Caco-2 (cell line): ENCODE data around the gene ZFAND5. TPM values are rescaled to one million over a fixed set of nuclear protein-coding genes. Genes with fewer than 3 reads are reported as not detected.

Experiments used
- BruUV-seq: library from RNA; stranded (reverse); fragments of 400-500 nt; replicated peaks from 2 replicates; lab custom pipeline; 2021; lab: Mats Ljungman, UMichigan
- CTCF ChIA-PET: fragments of 300-600 bp; sonication (Branson Sonifier 250); formaldehyde crosslinking; loops from one replicate; lab custom pipeline; 2022; ENCODE audit warnings: antibody characterized with exemption; lab: Charles Lee
- POLR2A ChIA-PET: fragments of 300-600 bp; sonication (Branson Sonifier 250); formaldehyde crosslinking; loops from one replicate; lab custom pipeline; 2022; ENCODE audit warnings: antibody characterized with exemption; lab: Charles Lee
- DNase-seq, 2 experiments: peaks; one replicate each; pipeline versions ENCODE4 v3.0.0 to v3.0.0-alpha.2; 2020 to 2022
- H3K27me3 ChIP-seq: replicated peaks from 2 replicates; pipeline ENCODE4 v1.6.0; 2011; ENCODE audit warnings: low read length; ENCODE audit not compliant: control insufficient read depth, insufficient read depth
- H3K36me3 ChIP-seq: 2 replicates; pipeline ENCODE4 v1.5.1; 2011; ENCODE audit warnings: low read length; ENCODE audit not compliant: control insufficient read depth, insufficient read depth
- H3K4me1 ChIP-seq: fragments of 250-450 bp; sonication (Bioruptor Pico); 2 replicates; pipeline ENCODE4 v1.5.1; 2020; ENCODE audit warnings: mild to moderate bottlenecking
- H3K4me3 ChIP-seq: 2 replicates; pipeline ENCODE4 v1.5.1; 2011; ENCODE audit warnings: low read depth, mild to moderate bottlenecking, control low read depth, low read length
- H3K9me3 ChIP-seq: fragments of 250-450 bp; sonication (Bioruptor Pico); 2 replicates; pipeline ENCODE4 v1.5.1; 2020; ENCODE audit warnings: mild to moderate bottlenecking, moderate library complexity
- H3K27ac Mint-ChIP-seq: one replicate; pipeline ENCODE4 v1.8.0; 2022; ENCODE audit warnings: mixed read lengths; ENCODE audit not compliant: unreplicated experiment
- H3K27me3 Mint-ChIP-seq: one replicate; pipeline ENCODE4 v1.8.0; 2022; ENCODE audit warnings: mixed read lengths; ENCODE audit not compliant: insufficient read depth, unreplicated experiment
- H3K36me3 Mint-ChIP-seq: one replicate; pipeline ENCODE4 v1.8.0; 2022; ENCODE audit warnings: mild to moderate bottlenecking, mixed read lengths; ENCODE audit not compliant: insufficient read depth, unreplicated experiment
- H3K4me1 Mint-ChIP-seq: one replicate; pipeline ENCODE4 v1.8.0; 2022; ENCODE audit warnings: low read depth, mixed read lengths; ENCODE audit not compliant: unreplicated experiment
- H3K4me3 Mint-ChIP-seq: one replicate; pipeline ENCODE4 v1.8.0; 2022; ENCODE audit warnings: mild to moderate bottlenecking, moderate library complexity, mixed read lengths; ENCODE audit not compliant: unreplicated experiment
- H3K9me3 Mint-ChIP-seq: one replicate; pipeline ENCODE4 v1.8.0; 2022; ENCODE audit warnings: mixed read lengths; ENCODE audit not compliant: unreplicated experiment
- CTCF ChIP-seq, 2 experiments: fragments of 200-600 bp in 1 of 2; IDR thresholded peaks; 1 replicate in 1 of 2; 2 replicates in 1 of 2; pipeline versions ENCODE4 v1.5.1 to v1.8.0; 2011 to 2022; ENCODE audit warnings: antibody characterized with exemption in 1 of 2, control low read depth in 1 of 2, inconsistent platforms in 1 of 2, low read depth in 1 of 2, low read length in 1 of 2, mild to moderate bottlenecking in 1 of 2, moderate library complexity in 1 of 2; ENCODE audit not compliant: insufficient read depth in 1 of 2, severe bottlenecking in 1 of 2, unreplicated experiment in 1 of 2
- intact Hi-C: fragments of 100-400 bp; cut with micrococcal nuclease; formaldehyde crosslinking; loops from one replicate; pipeline ENCODE4 v1.10.0; 2022; ENCODE audit not compliant: unreplicated experiment
- total RNA-seq: library from RNA; stranded (reverse); gene quantifications from 2 replicates; pipeline ENCODE4 v1.2.3, GENCODE V29; 2022

The ZFAND5 gene
- total RNA-seq, 1 experiment from 2014 or later: 34.4 TPM

GRCh38 chr9:72305707-72306106 lies 59.3 kb downstream of the ZFAND5 start:
- Histone ChIP-seq H3K9me3 (no peaks in the 10 kb centered on the region), H3K4me3 (peak overlapping the region; percentile 30), H3K4me1 (no peaks in the 10 kb centered on the region), H3K36me3 (no peaks in the 10 kb centered on the region), H3K27me3 (no peaks in the 10 kb centered on the region)
- TF ChIP-seq CTCF (IDR thresholded peaks at IDR 0.05; ENCODE audit: insufficient read depth in 1 of 2, low read depth in 1 of 2, low read length in 1 of 2, severe bottlenecking in 1 of 2, unreplicated experiment in 1 of 2): no peak
- Mint-ChIP-seq H3K4me3 (peak overlapping the region; percentile 76), H3K27me3 (no peaks in the 10 kb centered on the region), H3K27ac (peak overlapping the region; percentile 91), H3K9me3 (no peaks in the 10 kb centered on the region), H3K36me3 (no peaks in the 10 kb centered on the region), H3K4me1 (peaks cover 6% of the 10 kb centered on the region)
- BruUV-seq: TSS peak; percentile 96
- CTCF ChIA-PET: no interaction called here
- DNase-seq: no peak
- intact Hi-C loops: loop anchor here (5.0 kb wide), 1 partner anchor 172 kb away; no protein-coding TSS in a partner anchor
- POLR2A ChIA-PET: interaction anchor here (0.9 kb wide), 1 partner anchor 11 kb away, joined by 4 read pairs; no protein-coding TSS in a partner anchor

- Mint-ChIP-seq H3K4me1 (peaks cover 6% of the 10 kb centered on the region), H3K27me3 (no peaks in the 10 kb centered on the region), H3K4me3 (peak overlapping the region; percentile 76), H3K9me3 (no peaks in the 10 kb centered on the region), H3K36me3 (no peaks in the 10 kb centered on the region), H3K27ac (peak overlapping the region; percentile 91)
- intact Hi-C loops: loop anchor here (5.0 kb wide), 1 partner anchor 172 kb away; no protein-coding TSS in a partner anchor
- TF ChIP-seq CTCF (IDR thresholded peaks at IDR 0.05; ENCODE audit: insufficient read depth in 1 of 2, low read depth in 1 of 2, low read length in 1 of 2, severe bottlenecking in 1 of 2, unreplicated experiment in 1 of 2): no peak
- Histone ChIP-seq H3K4me3 (peak overlapping the region; percentile 30), H3K9me3 (no peaks in the 10 kb centered on the region), H3K4me1 (no peaks in the 10 kb centered on the region), H3K36me3 (no peaks in the 10 kb centered on the region), H3K27me3 (no peaks in the 10 kb centered on the region)
- CTCF ChIA-PET: no interaction called here
- no TSS peak for BruUV-seq
- peak; percentile 71 to 88 for DNase-seq
- POLR2A ChIA-PET: interaction anchor here (0.6 to 0.9 kb wide), 2 partner anchors 11 to 61 kb away, joined by 3 to 4 read pairs; no protein-coding TSS in a partner anchor
These were observed 59.9 kb downstream of the ZFAND5 start for GRCh38 chr9:72305102-72305546.

GRCh38 chr9:72304538-72304937 lies 60.5 kb downstream of the ZFAND5 start:
- Mint-ChIP-seq H3K36me3 (no peaks in the 10 kb centered on the region), H3K27me3 (no peaks in the 10 kb centered on the region), H3K27ac (peak overlapping the region; percentile 91), H3K4me3 (peak overlapping the region; percentile 76), H3K4me1 (peaks cover 6% of the 10 kb centered on the region), H3K9me3 (no peaks in the 10 kb centered on the region)
- H3K4me1 ChIP-seq: no peaks in the 10 kb centered on the region
- no peaks in the 10 kb centered on the region for H3K27me3 ChIP-seq
- BruUV-seq: no TSS peak
- no peaks in the 10 kb centered on the region for H3K9me3 ChIP-seq
- intact Hi-C loops: no loop called here
- TF ChIP-seq CTCF (IDR thresholded peaks at IDR 0.05; ENCODE audit: insufficient read depth in 1 of 2, low read depth in 1 of 2, low read length in 1 of 2, severe bottlenecking in 1 of 2, unreplicated experiment in 1 of 2): no peak
- POLR2A ChIA-PET: interaction anchor here (0.6 kb wide), 1 partner anchor 61 kb away, joined by 3 read pairs; no protein-coding TSS in a partner anchor
- no peaks in the 10 kb centered on the region for H3K36me3 ChIP-seq
- no peak for DNase-seq
- CTCF ChIA-PET: no interaction called here
- H3K4me3 ChIP-seq: peak overlapping the region; percentile 28

Other genes starting within 250 kb of the ZFAND5 start
- gene GDA, start 215.8 kb downstream of the ZFAND5 start, total RNA-seq: 3.1 and 3.5 TPM in 2 replicates
- gene TMC1, start 156.4 kb upstream of the ZFAND5 start, total RNA-seq: not detected in 2 replicates